GM18907 (cell line): ENCODE results near the gene DNM3.
A peak's percentile ranks its signal among the peaks of the same experiment; 100 is the strongest.

Experiments
- ATAC-seq: cut with Tn5 transposase; IDR thresholded peaks from one replicate; pipeline ENCODE4 v1.9.1; 2021; ENCODE audit warnings: mild to moderate bottlenecking, moderate library complexity; ENCODE audit not compliant: unreplicated experiment

The DNM3 gene

GRCh38 chr1:171916315-171916771 is 75.0 kb downstream of the DNM3 start:
- ATAC-seq = no peak

- no peak for ATAC-seq
Measured at GRCh38 chr1:171917331-171917730, 76.0 kb downstream of the DNM3 start.

- ATAC-seq = no peak
Measured at GRCh38 chr1:171919891-171920887, 78.9 kb downstream of the DNM3 start.

GRCh38 chr1:171922999-171923398 is 81.7 kb downstream of the DNM3 start:
- no peak for ATAC-seq

- ATAC-seq = no peak
Measured at GRCh38 chr1:171929121-171929520, 87.8 kb downstream of the DNM3 start.

- ATAC-seq = no peak
Measured at GRCh38 chr1:171931752-171932151, 90.5 kb downstream of the DNM3 start.

- ATAC-seq = no peak
Measured at GRCh38 chr1:171934664-171935063, 93.4 kb downstream of the DNM3 start.

GRCh38 chr1:171935086-171935485 is 93.8 kb downstream of the DNM3 start:
- no peak for ATAC-seq

GRCh38 chr1:171935664-171936063 is 94.4 kb downstream of the DNM3 start:
- ATAC-seq = no peak

- no peak for ATAC-seq
Measured at GRCh38 chr1:171937938-171938337, 96.6 kb downstream of the DNM3 start.

GRCh38 chr1:171939740-171940139 is 98.4 kb downstream of the DNM3 start:
- no peak for ATAC-seq

GRCh38 chr1:171940368-171940767 is 99.1 kb downstream of the DNM3 start:
- no peak for ATAC-seq

GRCh38 chr1:171941920-171942319 is 100.6 kb downstream of the DNM3 start:
- no peak for ATAC-seq

- ATAC-seq = no peak
Measured at GRCh38 chr1:171943973-171944561, 102.8 kb downstream of the DNM3 start.

- ATAC-seq = no peak
Measured at GRCh38 chr1:171948511-171948910, 107.2 kb downstream of the DNM3 start.

- ATAC-seq = no peak
Measured at GRCh38 chr1:171949316-171949715, 108.0 kb downstream of the DNM3 start.

- no peak for ATAC-seq
Measured at GRCh38 chr1:171953835-171954234, 112.5 kb downstream of the DNM3 start.

- ATAC-seq = no peak
Measured at GRCh38 chr1:171954361-171954760, 113.1 kb downstream of the DNM3 start.

GRCh38 chr1:171961861-171962260 is 120.6 kb downstream of the DNM3 start:
- ATAC-seq = peak; percentile 80

GRCh38 chr1:171963762-171964161 is 122.5 kb downstream of the DNM3 start:
- no peak for ATAC-seq

GRCh38 chr1:171965777-171966176 is 124.5 kb downstream of the DNM3 start:
- ATAC-seq = no peak
